HUES6 (cell line): ENCODE measurements around the gene WFDC12.

Source experiments
- H3K27ac ChIP-seq: 2 replicates; pipeline ENCODE4 v1.7.0; 2013; ENCODE audit warnings: low read depth, mild to moderate bottlenecking, low read length, inconsistent platforms
- H3K27me3 ChIP-seq: 2 replicates; pipeline ENCODE4 v1.6.1; 2013; ENCODE audit warnings: low read length; ENCODE audit not compliant: control insufficient read depth, insufficient read depth
- H3K36me3 ChIP-seq: 2 replicates; pipeline ENCODE4 v1.6.1; 2013; ENCODE audit warnings: low read length; ENCODE audit not compliant: control insufficient read depth, insufficient read depth
- H3K4me1 ChIP-seq: 2 replicates; pipeline ENCODE4 v1.6.1; 2013; ENCODE audit warnings: low read length; ENCODE audit not compliant: control insufficient read depth, insufficient read depth
- H3K4me3 ChIP-seq: 2 replicates; pipeline ENCODE4 v1.5.1; 2013; ENCODE audit warnings: low read depth, low read length
- H3K9ac ChIP-seq: one replicate; pipeline ENCODE4 v1.6.1; 2013; ENCODE audit warnings: mild to moderate bottlenecking, low read length
- H3K9me3 ChIP-seq: 2 replicates; pipeline ENCODE4 v1.6.1; 2013; ENCODE audit warnings: low read depth, low read length; ENCODE audit not compliant: control insufficient read depth, insufficient read depth

WFDC12 gene

DNA sequence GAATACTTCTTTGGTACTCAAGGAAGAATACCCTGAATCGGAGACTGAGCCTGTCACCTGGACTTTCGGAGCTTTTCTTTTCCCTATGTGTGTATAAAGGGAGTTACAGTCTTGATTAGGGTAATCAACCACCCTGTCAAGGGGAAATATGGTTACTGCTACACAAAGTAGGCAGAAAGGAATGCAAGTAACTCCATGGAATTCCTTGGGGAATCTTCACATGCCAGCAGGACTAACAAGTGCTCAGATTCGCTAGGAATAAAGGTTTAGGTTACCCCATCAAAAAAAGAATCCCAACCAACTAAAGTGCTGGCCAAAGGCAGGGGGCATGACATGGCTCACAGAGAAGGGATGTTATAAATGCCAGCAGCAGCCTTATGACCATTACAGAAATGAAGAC is 33.8 kb downstream of the WFDC12 start:
- no peaks in the 10 kb centered on the region for H3K36me3 ChIP-seq
- H3K9me3 ChIP-seq: no peaks in the 10 kb centered on the region
- no peak overlapping the region for H3K9ac ChIP-seq
- H3K27me3 ChIP-seq: no peaks in the 10 kb centered on the region
- H3K27ac ChIP-seq: no peak overlapping the region
- no peak overlapping the region for H3K4me3 ChIP-seq
- H3K4me1 ChIP-seq: peaks cover 11% of the 10 kb centered on the region; the same call in 1 of the 2 replicates

DNA sequence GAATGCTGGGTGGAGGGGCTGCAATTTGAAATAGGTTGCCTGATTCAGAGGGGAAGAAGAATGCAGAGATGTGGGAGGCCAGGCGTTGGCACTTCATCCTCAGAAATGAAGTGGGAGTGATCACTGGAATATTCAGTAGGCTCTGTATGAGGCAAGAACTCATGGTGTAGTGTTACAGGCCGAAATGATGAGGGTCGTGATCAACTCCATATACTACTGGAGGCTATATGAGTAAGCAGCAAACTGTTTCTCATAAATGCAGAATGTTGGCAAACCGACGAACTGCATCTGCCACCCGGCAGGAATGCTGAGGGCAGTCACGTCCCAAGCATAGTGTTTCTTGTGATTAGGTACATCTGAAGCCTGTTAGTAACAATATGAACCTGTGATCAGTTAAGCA is 36.0 kb downstream of the WFDC12 start:
- Histone ChIP-seq H3K36me3 (no peaks in the 10 kb centered on the region), H3K4me1 (peaks cover 11% of the 10 kb centered on the region; the same call in 1 of the 2 replicates), H3K27ac (no peak overlapping the region), H3K9ac (no peak overlapping the region), H3K27me3 (no peaks in the 10 kb centered on the region), H3K4me3 (no peak overlapping the region), H3K9me3 (no peaks in the 10 kb centered on the region)

DNA sequence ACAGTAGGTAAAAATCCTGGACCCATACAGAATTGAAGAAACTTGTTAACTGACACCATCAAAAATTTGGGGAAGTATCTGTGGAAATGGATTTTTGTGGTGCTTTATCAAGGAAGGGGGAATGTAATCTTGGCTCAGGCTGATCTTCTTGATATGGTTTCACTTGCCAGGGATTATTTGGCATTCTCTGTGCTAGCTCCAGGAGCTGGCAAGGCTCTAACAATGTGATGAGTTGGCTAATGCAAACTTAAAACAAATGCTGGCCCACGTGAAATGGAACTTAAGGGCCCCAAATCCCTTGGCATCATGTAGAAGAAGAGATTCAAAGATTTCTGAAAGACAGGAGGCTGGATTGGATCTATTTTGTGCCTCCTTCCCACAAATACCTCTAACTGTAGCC is 36.5 kb downstream of the WFDC12 start:
- Histone ChIP-seq H3K27me3 (no peaks in the 10 kb centered on the region), H3K27ac (no peak overlapping the region), H3K9ac (no peak overlapping the region), H3K9me3 (no peaks in the 10 kb centered on the region), H3K4me3 (no peak overlapping the region), H3K4me1 (peaks cover 11% of the 10 kb centered on the region; the same call in 1 of the 2 replicates), H3K36me3 (0 out of 2 replicates have a peak, but pooled peaks cover 2% of the 10 kb centered on the region)

DNA sequence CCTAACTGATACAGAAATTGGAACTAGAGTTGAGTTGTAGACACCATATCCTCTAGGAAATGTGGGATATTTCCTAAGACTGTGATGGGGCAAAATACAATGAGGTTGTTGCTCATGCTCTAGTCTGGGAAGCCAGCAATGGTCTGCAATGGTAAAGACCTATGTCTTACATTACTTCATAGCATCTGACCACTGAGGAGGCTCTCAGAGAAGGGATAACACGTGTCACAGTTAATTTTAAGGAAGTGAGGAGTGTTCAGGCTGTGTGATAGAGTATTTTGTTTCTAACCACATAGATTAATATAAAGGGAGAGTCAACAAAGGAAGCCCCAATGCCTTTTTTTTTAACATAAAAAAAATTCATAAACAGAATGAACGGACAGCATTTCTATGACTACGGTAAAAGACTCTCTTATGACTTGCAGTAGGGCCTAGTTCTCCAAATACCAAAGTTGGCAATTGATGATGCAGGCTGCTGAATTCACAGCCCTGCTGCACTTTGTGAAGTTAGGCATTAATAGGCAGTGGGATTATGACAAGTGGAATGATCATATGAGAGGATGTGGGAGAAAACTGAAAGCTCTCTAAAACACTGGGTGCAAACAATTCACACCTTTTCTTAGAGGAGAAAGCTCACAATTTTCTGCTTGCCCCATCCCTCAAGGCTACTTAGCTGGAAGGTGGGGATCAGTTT is 37.0 kb downstream of the WFDC12 start:
- Histone ChIP-seq H3K36me3 (peaks cover 7% of the 10 kb centered on the region; the same call in 1 of the 2 replicates), H3K4me3 (no peak overlapping the region), H3K27ac (no peak overlapping the region), H3K4me1 (peaks cover 9% of the 10 kb centered on the region; the same call in 1 of the 2 replicates), H3K27me3 (no peaks in the 10 kb centered on the region), H3K9me3 (peaks cover 5% of the 10 kb centered on the region; the same call in 1 of the 2 replicates), H3K9ac (no peak overlapping the region)

DNA sequence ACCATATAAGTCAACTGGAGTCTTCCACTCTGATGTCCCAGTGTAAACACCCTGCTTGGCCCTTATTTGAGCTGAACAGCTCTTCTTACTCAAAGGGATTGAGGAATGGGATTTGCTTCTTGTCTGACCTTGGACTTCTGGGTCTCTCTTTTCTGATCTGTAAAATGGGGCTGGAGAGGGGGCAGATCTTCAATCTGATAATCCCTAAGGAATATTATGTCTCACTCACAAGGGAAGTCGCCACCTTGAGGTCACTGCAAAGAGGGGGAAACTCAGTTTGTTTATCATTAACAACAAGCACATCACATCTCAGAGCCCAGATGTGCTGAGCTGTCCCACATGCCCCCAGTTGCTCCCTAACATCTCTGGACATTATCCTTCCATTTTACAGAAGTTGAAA is 38.4 kb downstream of the WFDC12 start:
- H3K9ac ChIP-seq: no peak overlapping the region
- no peak overlapping the region; the same call in 1 of the 2 replicates for H3K27ac ChIP-seq
- peaks cover 17% of the 10 kb centered on the region for H3K36me3 ChIP-seq
- H3K27me3 ChIP-seq: no peaks in the 10 kb centered on the region
- 0 out of 2 replicates have a peak, but pooled peaks cover 7% of the 10 kb centered on the region for H3K4me1 ChIP-seq
- peaks cover 6% of the 10 kb centered on the region; the same call in 1 of the 2 replicates for H3K9me3 ChIP-seq
- H3K4me3 ChIP-seq: no peak overlapping the region

DNA sequence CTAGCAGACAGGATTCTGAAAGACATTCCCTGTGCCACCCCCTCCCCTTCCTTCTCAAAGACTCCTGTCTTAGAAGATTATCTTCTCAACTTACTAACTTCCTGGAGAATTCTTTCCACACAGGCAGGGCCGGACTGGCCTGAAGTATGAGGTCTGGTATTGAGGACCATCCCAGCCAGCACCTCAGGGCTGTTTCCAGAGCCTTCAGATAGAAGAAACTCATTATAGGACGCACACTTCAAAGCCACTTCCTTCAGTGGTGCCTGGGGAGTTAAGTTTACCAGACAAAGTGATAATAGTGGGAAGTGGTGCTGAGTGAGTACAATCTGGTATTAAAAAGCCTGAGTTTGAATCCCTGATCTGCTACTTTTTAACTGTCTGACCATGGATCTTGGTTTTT is 39.0 kb downstream of the WFDC12 start:
- Histone ChIP-seq H3K27me3 (no peaks in the 10 kb centered on the region), H3K27ac (no peak overlapping the region; the same call in 1 of the 2 replicates), H3K36me3 (peaks cover 23% of the 10 kb centered on the region), H3K9ac (no peak overlapping the region), H3K9me3 (peaks cover 6% of the 10 kb centered on the region; the same call in 1 of the 2 replicates), H3K4me1 (0 out of 2 replicates have a peak, but pooled peaks cover 7% of the 10 kb centered on the region), H3K4me3 (no peak overlapping the region)

DNA sequence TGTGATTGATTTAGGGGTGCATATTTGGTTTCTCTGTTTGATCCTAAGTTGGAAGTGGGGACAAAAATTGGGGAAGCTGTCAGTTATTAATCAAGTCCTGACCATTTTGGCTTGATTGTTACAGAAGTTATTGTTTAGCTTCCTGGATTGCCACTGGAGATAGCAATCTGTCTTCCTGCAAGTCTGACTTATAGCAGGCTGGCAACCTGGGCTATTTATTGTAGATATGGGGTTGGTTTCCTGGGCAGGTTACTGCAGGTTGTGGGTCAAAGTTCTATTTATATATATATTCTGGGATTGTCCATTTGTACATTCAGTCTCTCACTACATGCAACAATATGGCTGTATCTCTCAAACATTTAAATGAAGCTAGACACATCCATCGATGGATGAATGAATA is 41.1 kb downstream of the WFDC12 start:
- Histone ChIP-seq H3K36me3 (peaks cover 29% of the 10 kb centered on the region), H3K4me3 (no peak overlapping the region), H3K9ac (no peak overlapping the region), H3K27ac (no peak overlapping the region), H3K9me3 (peaks cover 6% of the 10 kb centered on the region; the same call in 1 of the 2 replicates), H3K27me3 (no peaks in the 10 kb centered on the region), H3K4me1 (0 out of 2 replicates have a peak, but pooled peaks cover 4% of the 10 kb centered on the region)

DNA sequence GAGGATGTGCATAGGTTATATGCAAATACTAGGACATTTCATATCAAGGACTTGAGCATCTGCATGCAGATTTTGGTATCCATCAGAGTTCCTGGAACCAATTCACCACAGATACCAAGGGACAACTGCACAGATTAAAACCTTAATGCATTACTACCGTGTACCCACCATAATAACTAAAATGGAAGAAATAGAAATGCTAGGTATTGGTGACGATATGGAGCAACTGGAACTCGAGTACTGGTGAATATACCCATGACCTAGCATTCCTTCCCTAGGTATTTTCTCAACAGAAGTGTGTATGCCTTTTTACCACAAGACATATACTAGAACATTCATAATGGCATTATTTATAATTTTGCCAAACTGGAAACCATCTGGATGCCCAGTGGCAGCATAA is 41.8 kb downstream of the WFDC12 start:
- Histone ChIP-seq H3K4me3 (no peak overlapping the region), H3K36me3 (peaks cover 32% of the 10 kb centered on the region), H3K27ac (no peak overlapping the region), H3K4me1 (no peaks in the 10 kb centered on the region), H3K27me3 (no peaks in the 10 kb centered on the region), H3K9ac (no peak overlapping the region), H3K9me3 (peaks cover 6% of the 10 kb centered on the region; the same call in 1 of the 2 replicates)

DNA sequence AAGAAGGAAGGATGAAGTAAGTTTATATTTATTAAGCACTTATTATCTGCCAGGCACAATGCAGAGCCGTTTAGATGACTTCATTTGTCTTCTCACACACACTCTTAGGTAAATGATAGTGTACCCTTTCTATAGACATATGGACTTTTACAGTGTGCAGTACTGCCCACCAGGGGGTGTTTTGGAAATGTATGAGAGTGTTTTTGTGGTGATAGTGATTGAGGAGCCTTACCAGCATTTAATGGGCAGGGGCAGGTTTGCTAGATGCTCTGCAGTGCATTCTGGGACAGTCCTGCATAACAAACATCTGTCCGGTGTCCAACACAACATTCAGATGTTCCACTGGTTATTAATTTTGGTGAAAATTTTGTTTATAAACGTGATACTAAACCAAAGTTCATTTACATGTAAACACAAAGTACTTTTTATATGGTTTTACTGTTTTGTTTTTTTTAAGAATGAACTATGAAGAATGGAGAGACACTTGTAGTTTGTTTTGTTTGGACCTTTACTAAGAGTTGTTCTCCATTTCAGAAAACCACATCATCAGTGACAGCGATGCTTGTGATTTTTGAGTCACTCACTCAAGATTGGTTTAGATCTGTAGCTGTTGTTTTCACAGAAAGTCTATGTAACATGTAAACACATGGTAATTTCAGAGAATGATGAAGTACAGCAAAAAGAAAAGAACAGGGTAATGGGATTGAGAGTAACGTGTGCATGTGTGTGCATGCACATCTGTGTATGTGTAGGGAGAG is 43.2 kb downstream of the WFDC12 start:
- Histone ChIP-seq H3K4me3 (no peak overlapping the region), H3K4me1 (peaks cover 9% of the 10 kb centered on the region; the same call in 1 of the 2 replicates), H3K27me3 (no peaks in the 10 kb centered on the region), H3K9me3 (peaks cover 6% of the 10 kb centered on the region; the same call in 1 of the 2 replicates), H3K36me3 (peaks cover 41% of the 10 kb centered on the region), H3K27ac (no peak overlapping the region), H3K9ac (no peak overlapping the region)

DNA sequence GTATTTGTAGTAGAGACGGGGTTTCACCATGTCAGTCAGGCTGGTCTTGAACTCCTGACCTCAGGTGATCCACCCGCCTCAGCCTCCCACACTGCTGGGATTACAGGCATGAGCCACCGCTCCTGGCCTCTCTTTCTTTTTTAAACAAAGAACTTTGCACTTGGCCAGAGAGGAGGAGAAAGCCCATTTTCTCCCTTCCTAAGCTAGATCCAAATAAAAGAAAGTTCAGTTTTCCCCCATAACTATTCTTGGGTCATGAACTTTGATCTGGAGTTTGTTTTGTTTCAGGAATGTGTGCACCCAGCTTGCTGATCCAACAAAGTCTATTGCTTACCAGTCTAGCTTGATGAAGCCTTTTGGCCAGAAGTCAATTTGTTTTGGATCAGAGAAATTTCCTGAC is 46.7 kb downstream of the WFDC12 start:
- H3K4me1 ChIP-seq: peaks cover 9% of the 10 kb centered on the region; the same call in 1 of the 2 replicates
- peaks cover 5% of the 10 kb centered on the region; the same call in 1 of the 2 replicates for H3K9me3 ChIP-seq
- H3K27ac ChIP-seq: no peak overlapping the region
- H3K9ac ChIP-seq: no peak overlapping the region
- H3K4me3 ChIP-seq: no peak overlapping the region
- no peaks in the 10 kb centered on the region for H3K27me3 ChIP-seq
- H3K36me3 ChIP-seq: peaks cover 49% of the 10 kb centered on the region
